ENCODE data around the gene COL27A1. TPM values are rescaled to one million over a fixed set of nuclear protein-coding genes. Genes with fewer than 3 reads are reported as not detected.

COL27A1 gene
- total and polyA plus RNA-seq, 12 donors, result 3.0 to 99.8 (median 11.9) TPM

DNA sequence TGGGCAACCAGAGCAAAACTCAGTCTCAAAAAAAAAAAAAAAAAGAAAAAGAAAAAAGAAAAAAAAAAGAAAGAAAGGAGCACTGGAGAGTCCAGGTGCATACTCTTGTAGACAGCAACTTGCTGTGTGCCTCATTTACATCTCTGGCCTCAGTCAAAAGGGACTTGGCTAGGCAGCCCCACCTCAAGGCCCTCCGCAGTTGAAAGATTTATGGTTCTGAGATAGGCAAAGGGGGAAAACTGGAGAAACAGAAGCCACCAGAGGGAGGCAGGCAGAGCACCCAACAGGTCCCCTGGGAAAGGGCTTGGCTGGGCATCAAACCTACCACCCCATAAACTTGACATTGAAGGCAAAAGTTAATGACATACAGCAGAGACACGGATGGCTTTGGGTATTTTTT is 180.4 kb downstream of the COL27A1 start:
- H3K9me3 ChIP-seq (replicated peaks in 1 of 3), result no peaks in the 10 kb centered on the region
- no peak for TF ChIP-seq POLR2A (IDR thresholded peaks at IDR 0.05)
- TF ChIP-seq, protein P1, sequence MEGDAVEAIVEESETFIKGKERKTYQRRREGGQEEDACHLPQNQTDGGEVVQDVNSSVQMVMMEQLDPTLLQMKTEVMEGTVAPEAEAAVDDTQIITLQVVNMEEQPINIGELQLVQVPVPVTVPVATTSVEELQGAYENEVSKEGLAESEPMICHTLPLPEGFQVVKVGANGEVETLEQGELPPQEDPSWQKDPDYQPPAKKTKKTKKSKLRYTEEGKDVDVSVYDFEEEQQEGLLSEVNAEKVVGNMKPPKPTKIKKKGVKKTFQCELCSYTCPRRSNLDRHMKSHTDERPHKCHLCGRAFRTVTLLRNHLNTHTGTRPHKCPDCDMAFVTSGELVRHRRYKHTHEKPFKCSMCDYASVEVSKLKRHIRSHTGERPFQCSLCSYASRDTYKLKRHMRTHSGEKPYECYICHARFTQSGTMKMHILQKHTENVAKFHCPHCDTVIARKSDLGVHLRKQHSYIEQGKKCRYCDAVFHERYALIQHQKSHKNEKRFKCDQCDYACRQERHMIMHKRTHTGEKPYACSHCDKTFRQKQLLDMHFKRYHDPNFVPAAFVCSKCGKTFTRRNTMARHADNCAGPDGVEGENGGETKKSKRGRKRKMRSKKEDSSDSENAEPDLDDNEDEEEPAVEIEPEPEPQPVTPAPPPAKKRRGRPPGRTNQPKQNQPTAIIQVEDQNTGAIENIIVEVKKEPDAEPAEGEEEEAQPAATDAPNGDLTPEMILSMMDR (IDR thresholded peaks at IDR 0.05), result no peak
- H3K36me3 ChIP-seq (replicated peaks in 1 of 2), result peaks cover 0 to 42% of the 10 kb centered on the region in 2 donors
- no peaks in the 10 kb centered on the region for H3K4me1 ChIP-seq (replicated peaks in 1 of 2)
- no peaks in the 10 kb centered on the region for H3K27me3 ChIP-seq
- no peak overlapping the region for H3K27ac ChIP-seq
- H3K4me3 ChIP-seq, result no peak overlapping the region
- 52 to 81% (median 62%) methylated on average over 2 of the region's 2 CpGs for WGBS, 4 donors
- DNase-seq, result no peak
- intact Hi-C loops (cut with DNase I), result no loop called here

DNA sequence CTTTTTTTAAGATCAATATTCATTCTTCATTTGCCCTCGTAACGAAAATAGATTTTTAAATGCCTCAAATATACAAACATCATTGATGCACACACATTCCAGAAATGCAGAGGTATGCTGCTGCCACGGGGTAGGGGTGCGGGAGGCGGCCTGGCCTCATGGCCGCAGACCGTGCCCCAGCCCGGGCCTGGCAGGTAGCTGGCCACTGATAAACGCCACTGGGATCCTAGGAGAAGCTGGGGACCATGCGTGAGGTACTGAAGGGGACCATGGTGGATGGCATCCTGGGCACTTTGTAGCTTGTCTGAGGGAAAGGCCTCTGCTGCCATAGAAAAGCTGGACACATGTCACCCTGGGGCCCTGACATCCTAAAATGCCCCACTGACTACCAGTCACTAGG is 180.8 kb downstream of the COL27A1 start:
- intact Hi-C loops (cut with DNase I), result no loop called here
- 82 to 84% (median 82%) methylated on average over 10 of the region's 10 CpGs for WGBS, 4 donors
- H3K36me3 ChIP-seq (replicated peaks in 1 of 2), result peaks cover 0 to 46% of the 10 kb centered on the region in 2 donors

DNA sequence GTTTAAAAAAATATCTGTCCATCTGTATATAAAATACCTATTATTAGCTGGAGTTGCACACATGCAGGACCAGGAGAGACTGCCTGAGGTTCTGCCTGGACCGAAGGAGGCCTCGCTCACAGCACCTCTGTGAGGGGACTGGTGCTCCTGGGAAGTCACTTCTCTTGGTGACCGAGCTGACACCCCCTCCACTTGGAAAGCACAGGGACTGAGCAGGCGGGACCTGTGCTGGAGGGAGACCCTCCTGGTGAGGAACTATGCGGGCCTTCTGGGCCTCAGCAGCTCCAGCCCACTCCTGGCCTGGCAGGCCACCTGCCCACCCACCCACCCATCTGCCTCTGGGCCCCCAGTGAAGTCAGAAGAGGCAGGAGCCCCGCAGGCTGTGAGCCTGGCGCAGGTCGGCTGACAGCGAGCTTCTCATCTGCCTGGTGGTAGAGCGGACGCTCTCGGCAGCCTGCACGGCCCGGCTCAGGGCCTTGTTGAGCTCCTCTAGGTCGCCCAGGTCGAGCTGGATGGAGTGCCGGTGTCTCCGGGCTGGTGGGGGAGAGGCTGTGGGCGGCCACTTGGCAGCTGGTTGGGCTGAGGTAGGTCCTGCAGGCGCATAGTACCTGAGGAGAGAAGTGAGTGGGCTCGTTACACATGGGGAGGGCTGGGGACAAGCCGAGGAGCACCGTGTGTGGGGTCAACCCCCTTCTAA is 181.5 kb downstream of the COL27A1 start:
- intact Hi-C loops (cut with DNase I), result no loop called here

More for the DNA sequence above, 180.8 kb downstream of the COL27A1 start:
- Histone ChIP-seq H3K27me3 (no peaks in the 10 kb centered on the region), H3K4me1 (replicated peaks in 1 of 2) (no peaks in the 10 kb centered on the region), H3K4me3 (no peak overlapping the region), H3K27ac (no peak overlapping the region), H3K9me3 (replicated peaks in 1 of 3) (no peaks in the 10 kb centered on the region)
- no peak for DNase-seq
- no peak for TF ChIP-seq POLR2A (IDR thresholded peaks at IDR 0.05)
- TF ChIP-seq, protein P1 (IDR thresholded peaks at IDR 0.05), result no peak

DNA sequence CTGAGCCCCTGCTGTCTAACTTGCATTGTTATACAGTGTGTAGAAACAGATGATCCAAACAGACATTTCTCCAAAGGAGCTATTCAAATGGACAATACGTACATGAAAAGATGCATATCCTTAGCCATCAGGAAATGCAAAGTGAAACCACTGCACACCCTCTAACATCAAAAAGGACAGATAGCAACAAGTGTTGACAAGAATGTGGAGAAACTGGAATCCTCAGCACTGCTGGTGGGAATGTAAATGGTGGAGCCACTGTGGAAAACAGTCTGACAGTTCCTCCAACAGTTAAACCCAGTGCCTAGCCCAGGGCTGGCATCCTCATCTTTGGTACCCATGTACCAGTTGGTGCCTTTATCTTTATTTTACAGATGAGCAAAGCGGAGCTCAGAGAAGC is 182.8 kb downstream of the COL27A1 start:
- H3K4me3 ChIP-seq, result no peak overlapping the region
- H3K27me3 ChIP-seq, result no peaks in the 10 kb centered on the region
- no peak overlapping the region for H3K27ac ChIP-seq
- H3K36me3 ChIP-seq (replicated peaks in 1 of 2), result peaks cover 0 to 67% of the 10 kb centered on the region in 2 donors
- no peaks in the 10 kb centered on the region for H3K4me1 ChIP-seq (replicated peaks in 1 of 2)
- TF ChIP-seq POLR2A (IDR thresholded peaks at IDR 0.05), result no peak
- TF ChIP-seq, protein P1 (IDR thresholded peaks at IDR 0.05), result no peak
- intact Hi-C loops (cut with DNase I), result no loop called here
- no peaks in the 10 kb centered on the region for H3K9me3 ChIP-seq (replicated peaks in 1 of 3)
- DNase-seq, result no peak
- 89 to 98% (median 94%) methylated on average over 2 of the region's 2 CpGs for WGBS, 4 donors

More for the DNA sequence above, 181.5 kb downstream of the COL27A1 start:
- Histone ChIP-seq H3K9me3 (replicated peaks in 1 of 3) (no peaks in the 10 kb centered on the region), H3K4me1 (replicated peaks in 1 of 2) (no peaks in the 10 kb centered on the region), H3K36me3 (replicated peaks in 1 of 2) (peaks cover 0 to 53% of the 10 kb centered on the region in 2 donors), H3K27me3 (no peaks in the 10 kb centered on the region), H3K4me3 (no peak overlapping the region), H3K27ac (no peak overlapping the region)
- DNase-seq, result no peak
- no peak for TF ChIP-seq POLR2A (IDR thresholded peaks at IDR 0.05)
- TF ChIP-seq, protein P1 (IDR thresholded peaks at IDR 0.05), result no peak
- WGBS, 4 donors, result 89 to 99% (median 94%) methylated on average over 9 to 23 of the region's 23 CpGs

Data from adrenal gland (tissue), 12 donors.